ENCODE measurements around the gene ETV3. TPM values are rescaled to one million over a fixed set of nuclear protein-coding genes. Genes with fewer than 3 reads are reported as not detected.

ETV3 gene
- total and polyA plus RNA-seq, 2 of the 13 experiments (the other 11 are each of a cell fraction or from before 2014, with no cell fraction given), result 4.2 to 5.8 TPM

DNA sequence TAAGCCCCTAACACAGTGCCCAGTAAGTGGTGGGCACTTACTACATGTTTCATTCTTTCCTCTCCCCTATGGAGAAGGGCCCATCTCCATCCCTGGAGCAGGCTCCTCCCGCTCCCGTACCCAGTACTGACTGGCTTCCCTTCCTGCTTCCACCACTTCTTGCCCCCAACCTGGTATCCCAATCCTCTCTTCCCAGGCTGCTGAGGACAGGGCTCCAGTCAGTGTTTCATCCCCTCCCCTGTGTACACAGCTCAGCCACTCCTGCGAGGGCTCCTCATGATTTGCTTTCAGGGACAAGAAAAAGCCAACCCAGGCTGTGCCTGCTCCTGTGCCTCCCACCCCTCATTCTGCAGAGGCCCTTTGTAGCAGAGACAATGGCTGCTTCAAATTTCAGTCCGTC, 20.8 kb upstream of the ETV3 start (continued):
- TF ChIP-seq SRSF9 (IDR thresholded peaks at IDR 0.05; ENCODE audit: borderline replicate concordance, insufficient read depth, low read depth, low read length, poor library complexity, severe bottlenecking) (no peak), NFE2L2 (IDR thresholded peaks at IDR 0.05; ENCODE audit: low read length) (no peak), ZFYVE20 (CRISPR knock-in tag; IDR thresholded peaks at IDR 0.05; ENCODE audit: borderline replicate concordance, low read depth) (no peak)
- TF ChIP-seq, protein P1, sequence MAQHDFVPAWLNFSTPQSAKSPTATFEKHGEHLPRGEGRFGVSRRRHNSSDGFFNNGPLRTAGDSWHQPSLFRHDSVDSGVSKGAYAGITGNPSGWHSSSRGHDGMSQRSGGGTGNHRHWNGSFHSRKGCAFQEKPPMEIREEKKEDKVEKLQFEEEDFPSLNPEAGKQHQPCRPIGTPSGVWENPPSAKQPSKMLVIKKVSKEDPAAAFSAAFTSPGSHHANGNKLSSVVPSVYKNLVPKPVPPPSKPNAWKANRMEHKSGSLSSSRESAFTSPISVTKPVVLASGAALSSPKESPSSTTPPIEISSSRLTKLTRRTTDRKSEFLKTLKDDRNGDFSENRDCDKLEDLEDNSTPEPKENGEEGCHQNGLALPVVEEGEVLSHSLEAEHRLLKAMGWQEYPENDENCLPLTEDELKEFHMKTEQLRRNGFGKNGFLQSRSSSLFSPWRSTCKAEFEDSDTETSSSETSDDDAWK (CRISPR knock-in tag; IDR thresholded peaks at IDR 0.05), result no peak
- TF ChIP-seq, protein P2, sequence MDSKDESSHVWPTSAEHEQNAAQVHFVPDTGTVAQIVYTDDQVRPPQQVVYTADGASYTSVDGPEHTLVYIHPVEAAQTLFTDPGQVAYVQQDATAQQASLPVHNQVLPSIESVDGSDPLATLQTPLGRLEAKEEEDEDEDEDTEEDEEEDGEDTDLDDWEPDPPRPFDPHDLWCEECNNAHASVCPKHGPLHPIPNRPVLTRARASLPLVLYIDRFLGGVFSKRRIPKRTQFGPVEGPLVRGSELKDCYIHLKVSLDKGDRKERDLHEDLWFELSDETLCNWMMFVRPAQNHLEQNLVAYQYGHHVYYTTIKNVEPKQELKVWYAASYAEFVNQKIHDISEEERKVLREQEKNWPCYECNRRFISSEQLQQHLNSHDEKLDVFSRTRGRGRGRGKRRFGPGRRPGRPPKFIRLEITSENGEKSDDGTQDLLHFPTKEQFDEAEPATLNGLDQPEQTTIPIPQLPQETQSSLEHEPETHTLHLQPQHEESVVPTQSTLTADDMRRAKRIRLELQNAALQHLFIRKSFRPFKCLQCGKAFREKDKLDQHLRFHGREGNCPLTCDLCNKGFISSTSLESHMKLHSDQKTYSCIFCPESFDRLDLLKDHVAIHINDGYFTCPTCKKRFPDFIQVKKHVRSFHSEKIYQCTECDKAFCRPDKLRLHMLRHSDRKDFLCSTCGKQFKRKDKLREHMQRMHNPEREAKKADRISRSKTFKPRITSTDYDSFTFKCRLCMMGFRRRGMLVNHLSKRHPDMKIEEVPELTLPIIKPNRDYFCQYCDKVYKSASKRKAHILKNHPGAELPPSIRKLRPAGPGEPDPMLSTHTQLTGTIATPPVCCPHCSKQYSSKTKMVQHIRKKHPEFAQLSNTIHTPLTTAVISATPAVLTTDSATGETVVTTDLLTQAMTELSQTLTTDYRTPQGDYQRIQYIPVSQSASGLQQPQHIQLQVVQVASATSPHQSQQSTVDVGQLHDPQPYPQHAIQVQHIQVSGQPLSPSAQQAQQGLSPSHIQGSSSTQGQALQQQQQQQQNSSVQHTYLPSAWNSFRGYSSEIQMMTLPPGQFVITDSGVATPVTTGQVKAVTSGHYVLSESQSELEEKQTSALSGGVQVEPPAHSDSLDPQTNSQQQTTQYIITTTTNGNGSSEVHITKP (CRISPR knock-in tag; IDR thresholded peaks at IDR 0.05; ENCODE audit: low read depth), result no peak
- TF ChIP-seq, protein P3, sequence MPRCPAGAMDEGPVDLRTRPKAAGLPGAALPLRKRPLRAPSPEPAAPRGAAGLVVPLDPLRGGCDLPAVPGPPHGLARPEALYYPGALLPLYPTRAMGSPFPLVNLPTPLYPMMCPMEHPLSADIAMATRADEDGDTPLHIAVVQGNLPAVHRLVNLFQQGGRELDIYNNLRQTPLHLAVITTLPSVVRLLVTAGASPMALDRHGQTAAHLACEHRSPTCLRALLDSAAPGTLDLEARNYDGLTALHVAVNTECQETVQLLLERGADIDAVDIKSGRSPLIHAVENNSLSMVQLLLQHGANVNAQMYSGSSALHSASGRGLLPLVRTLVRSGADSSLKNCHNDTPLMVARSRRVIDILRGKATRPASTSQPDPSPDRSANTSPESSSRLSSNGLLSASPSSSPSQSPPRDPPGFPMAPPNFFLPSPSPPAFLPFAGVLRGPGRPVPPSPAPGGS (CRISPR knock-in tag; IDR thresholded peaks at IDR 0.05), result no peak
